Smooth muscle cell (in vitro differentiated cells): Measurements from ENCODE around the gene ROR1. TPM values are rescaled to one million over a fixed set of nuclear protein-coding genes. Genes with fewer than 3 reads are reported as not detected.

Experiments
- DNase-seq: peaks from one replicate; lab custom pipeline; 2025; ENCODE audit not compliant: unreplicated experiment; lab: John Stamatoyannopoulos, UW
- H2AFZ ChIP-seq: fragments of 200-600 bp; sonication (generic); 2 replicates; pipeline ENCODE4 v1.6.0; 2016; ENCODE audit warnings: antibody characterized with exemption, low read depth, mild to moderate bottlenecking
- H3F3A ChIP-seq: fragments of 200-600 bp; sonication (generic); 2 replicates; pipeline ENCODE4 v1.6.0; 2017; ENCODE audit warnings: antibody characterized with exemption, low read depth
- H3K27ac ChIP-seq: fragments of 200-600 bp; sonication (generic); 2 replicates; pipeline ENCODE4 v1.5.1; 2016; ENCODE audit warnings: low read depth, mild to moderate bottlenecking
- H3K27me3 ChIP-seq: fragments of 200-600 bp; sonication (generic); 2 replicates; pipeline ENCODE4 v1.6.1; 2016; ENCODE audit warnings: low read depth, mild to moderate bottlenecking
- H3K36me3 ChIP-seq: fragments of 200-600 bp; sonication (generic); 2 replicates; pipeline ENCODE4 v1.5.1; 2016; ENCODE audit warnings: low read depth
- H3K4me1 ChIP-seq: fragments of 200-600 bp; sonication (generic); 2 replicates; pipeline ENCODE4 v1.5.1; 2016; ENCODE audit warnings: low read depth
- H3K4me2 ChIP-seq: fragments of 200-600 bp; sonication (generic); 2 replicates; pipeline ENCODE4 v1.6.0; 2016; ENCODE audit warnings: mild to moderate bottlenecking
- H3K4me3 ChIP-seq: fragments of 200-600 bp; sonication (generic); 2 replicates; pipeline ENCODE4 v1.5.1; 2016; ENCODE audit warnings: mild to moderate bottlenecking
- H3K79me2 ChIP-seq: fragments of 200-600 bp; sonication (generic); 2 replicates; pipeline ENCODE4 v1.6.0; 2016; ENCODE audit warnings: low read depth, mild to moderate bottlenecking
- H3K9ac ChIP-seq: fragments of 200-600 bp; sonication (generic); 2 replicates; pipeline ENCODE4 v1.6.0; 2016; ENCODE audit warnings: low read depth
- H3K9me3 ChIP-seq: fragments of 200-600 bp; sonication (generic); replicated peaks from 2 replicates; pipeline ENCODE4 v1.5.1; 2016; ENCODE audit warnings: low read depth
- H4K20me1 ChIP-seq: fragments of 200-600 bp; sonication (generic); 2 replicates; pipeline ENCODE4 v1.6.0; 2016; ENCODE audit warnings: low read depth
- WGBS: methylation state at CpG from one replicate; pipeline ENCODE4 v1.1.7; 2016; ENCODE audit warnings: low lambda C conversion rate; 5-methylcytosine and 5-hydroxymethylcytosine counted together
- polyA plus RNA-seq: library from polyadenylated mRNA; unstranded; fragments of >200 nt; fragmentation: Nextera tagmentation; extraction: Ambion mirVana; gene quantifications from 2 replicates; pipeline ENCODE4 v1.2.1, GENCODE V29; 2016
- total RNA-seq: library from RNA; depleted of rRNA; stranded (reverse); fragments of >200 nt; gene quantifications from 2 replicates; pipeline ENCODE4 v1.2.3, GENCODE V29; 2014
- TF ChIP-seq, protein P1 (sequence below): fragments of 200-600 bp; sonication (generic); IDR thresholded peaks from 2 replicates; pipeline ENCODE4 v1.5.1; 2017; ENCODE audit warnings: borderline replicate concordance, mild to moderate bottlenecking, antibody characterized with exemption; ENCODE audit not compliant: insufficient read depth, poor library complexity, severe bottlenecking

The ROR1 gene
- total and polyA plus RNA-seq, 2 experiments from 2014 or later: 3.3 to 7.2 TPM

DNA sequence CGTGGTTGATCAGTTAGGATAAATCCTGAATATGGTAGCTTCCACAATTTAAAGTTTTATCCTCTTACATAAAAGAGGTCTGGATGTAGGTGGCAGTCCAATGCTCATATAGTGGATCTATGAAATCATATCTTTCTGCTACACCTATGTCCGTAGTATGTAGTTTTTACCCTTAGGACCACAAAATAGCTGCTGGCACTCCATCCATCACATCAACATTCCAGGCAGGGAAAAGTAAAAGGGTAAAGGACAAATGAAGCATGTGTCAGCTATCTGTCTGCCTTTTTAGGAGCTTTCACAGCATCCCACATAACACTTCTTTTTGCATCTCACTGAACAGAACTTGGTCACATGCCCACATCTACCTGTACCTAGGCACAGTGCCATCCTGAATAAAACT, 184.7 kb downstream of the ROR1 start:
- H3K4me1 ChIP-seq: no peaks in the 10 kb centered on the region
- no peaks in the 10 kb centered on the region for H3K79me2 ChIP-seq
- no peak overlapping the region for H3K4me3 ChIP-seq
- no peaks in the 10 kb centered on the region for H4K20me1 ChIP-seq
- TF ChIP-seq, protein P1, sequence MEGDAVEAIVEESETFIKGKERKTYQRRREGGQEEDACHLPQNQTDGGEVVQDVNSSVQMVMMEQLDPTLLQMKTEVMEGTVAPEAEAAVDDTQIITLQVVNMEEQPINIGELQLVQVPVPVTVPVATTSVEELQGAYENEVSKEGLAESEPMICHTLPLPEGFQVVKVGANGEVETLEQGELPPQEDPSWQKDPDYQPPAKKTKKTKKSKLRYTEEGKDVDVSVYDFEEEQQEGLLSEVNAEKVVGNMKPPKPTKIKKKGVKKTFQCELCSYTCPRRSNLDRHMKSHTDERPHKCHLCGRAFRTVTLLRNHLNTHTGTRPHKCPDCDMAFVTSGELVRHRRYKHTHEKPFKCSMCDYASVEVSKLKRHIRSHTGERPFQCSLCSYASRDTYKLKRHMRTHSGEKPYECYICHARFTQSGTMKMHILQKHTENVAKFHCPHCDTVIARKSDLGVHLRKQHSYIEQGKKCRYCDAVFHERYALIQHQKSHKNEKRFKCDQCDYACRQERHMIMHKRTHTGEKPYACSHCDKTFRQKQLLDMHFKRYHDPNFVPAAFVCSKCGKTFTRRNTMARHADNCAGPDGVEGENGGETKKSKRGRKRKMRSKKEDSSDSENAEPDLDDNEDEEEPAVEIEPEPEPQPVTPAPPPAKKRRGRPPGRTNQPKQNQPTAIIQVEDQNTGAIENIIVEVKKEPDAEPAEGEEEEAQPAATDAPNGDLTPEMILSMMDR: no peak
- DNase-seq: no peak
- no peaks in the 10 kb centered on the region for H3K27me3 ChIP-seq
- H2AFZ ChIP-seq: no peak overlapping the region
- H3K4me2 ChIP-seq: no peak overlapping the region
- no peak overlapping the region for H3K9ac ChIP-seq
- H3K9me3 ChIP-seq: peaks cover 10% of the 10 kb centered on the region
- no peaks in the 10 kb centered on the region for H3K36me3 ChIP-seq
- no peaks in the 10 kb centered on the region for H3F3A ChIP-seq
- WGBS: 99% methylated on average over 2 of the region's 2 CpGs
- H3K27ac ChIP-seq: no peak overlapping the region

DNA sequence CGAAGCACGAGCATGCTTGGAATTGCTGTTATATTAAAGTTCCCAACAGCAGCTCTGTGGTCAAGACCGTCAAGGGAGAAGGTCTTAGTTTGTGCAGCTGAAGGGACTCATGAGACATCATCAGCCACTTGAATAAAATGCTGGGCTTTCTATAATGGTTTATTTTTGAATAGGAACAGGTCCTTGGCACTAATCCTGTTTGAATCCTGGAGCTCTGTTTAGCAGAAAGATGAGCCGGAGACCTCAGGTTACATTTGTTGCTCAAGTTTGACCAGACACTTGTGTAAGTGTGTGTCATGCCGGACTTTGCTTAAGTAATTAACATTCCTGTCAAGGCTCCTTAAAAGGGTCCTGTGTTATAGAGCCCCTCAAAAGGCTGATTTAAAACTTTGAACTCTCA, 186.5 kb downstream of the ROR1 start:
- Histone ChIP-seq H2AFZ (no peak overlapping the region), H3K4me1 (no peaks in the 10 kb centered on the region), H3K27me3 (no peaks in the 10 kb centered on the region), H4K20me1 (no peaks in the 10 kb centered on the region), H3F3A (no peaks in the 10 kb centered on the region), H3K9me3 (no peaks in the 10 kb centered on the region), H3K79me2 (no peaks in the 10 kb centered on the region), H3K27ac (no peak overlapping the region), H3K4me2 (no peak overlapping the region), H3K9ac (no peak overlapping the region), H3K36me3 (no peaks in the 10 kb centered on the region), H3K4me3 (no peak overlapping the region)
- TF ChIP-seq, protein P1: no peak
- DNase-seq: no peak
- WGBS: 65% methylated on average over 5 of the region's 5 CpGs

DNA sequence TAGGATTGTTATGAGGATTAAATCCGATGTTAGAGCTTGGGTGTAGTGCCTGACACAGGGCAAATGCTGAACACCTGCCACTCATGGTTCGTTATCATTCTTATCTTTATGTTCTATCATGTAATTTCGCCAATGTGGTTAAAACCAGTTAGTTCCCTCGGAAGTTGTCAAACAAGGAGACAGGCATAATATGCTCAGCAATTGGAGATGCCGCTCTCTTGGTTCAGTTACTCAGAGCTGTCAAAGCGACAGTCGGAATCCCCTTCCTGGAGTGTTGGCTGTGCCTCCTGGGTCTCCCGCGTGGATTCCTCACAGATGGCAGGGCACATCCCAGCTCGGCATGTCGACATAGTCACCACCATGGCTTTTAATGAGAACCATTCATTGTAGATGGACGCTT, 192.2 kb downstream of the ROR1 start:
- peaks cover 8% of the 10 kb centered on the region for H3K79me2 ChIP-seq
- H3K27ac ChIP-seq: no peak overlapping the region
- WGBS: 86% methylated on average over 12 of the region's 12 CpGs
- H3K4me3 ChIP-seq: no peak overlapping the region
- no peaks in the 10 kb centered on the region for H3K36me3 ChIP-seq
- H3F3A ChIP-seq: no peaks in the 10 kb centered on the region
- no peak overlapping the region for H3K9ac ChIP-seq
- no peak overlapping the region for H2AFZ ChIP-seq
- DNase-seq: no peak
- TF ChIP-seq, protein P1: no peak
- no peaks in the 10 kb centered on the region for H3K9me3 ChIP-seq
- no peak overlapping the region for H3K4me2 ChIP-seq
- no peaks in the 10 kb centered on the region for H3K4me1 ChIP-seq
- H3K27me3 ChIP-seq: no peaks in the 10 kb centered on the region
- H4K20me1 ChIP-seq: no peaks in the 10 kb centered on the region

DNA sequence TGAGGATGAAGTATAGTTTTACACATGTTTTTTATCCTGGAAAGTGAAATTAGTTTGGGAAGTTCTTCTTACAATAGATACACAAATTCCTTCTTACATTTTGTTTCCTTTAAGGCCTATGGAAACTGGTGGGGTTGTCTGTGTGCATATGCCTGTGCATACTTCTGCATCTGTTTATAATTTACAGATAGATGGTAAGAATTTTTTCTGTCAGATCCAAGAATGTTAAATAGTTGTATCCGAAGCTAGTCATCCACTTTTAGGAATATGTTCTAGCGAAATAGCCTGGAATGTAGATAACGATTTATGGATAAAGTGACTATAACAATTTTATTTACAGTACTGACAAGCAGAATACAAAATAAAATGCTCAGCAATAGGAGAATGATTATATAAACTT, 194.1 kb downstream of the ROR1 start:
- H3K4me2 ChIP-seq: no peak overlapping the region
- DNase-seq: no peak
- 90% methylated on average over 3 of the region's 3 CpGs for WGBS

More for the DNA sequence above, 194.1 kb downstream of the ROR1 start:
- Histone ChIP-seq H2AFZ (no peak overlapping the region), H3K27ac (no peak overlapping the region), H3K4me3 (no peak overlapping the region), H3K9me3 (no peaks in the 10 kb centered on the region), H4K20me1 (no peaks in the 10 kb centered on the region), H3F3A (no peaks in the 10 kb centered on the region), H3K79me2 (peaks cover 8% of the 10 kb centered on the region), H3K9ac (no peak overlapping the region), H3K4me1 (no peaks in the 10 kb centered on the region), H3K36me3 (no peaks in the 10 kb centered on the region), H3K27me3 (no peaks in the 10 kb centered on the region)
- TF ChIP-seq, protein P1: no peak
